ENCODE data around the gene ARHGAP4.

Gene ARHGAP4

GRCh38 chrX:153944140-153944799 lies 18.2 kb upstream of the ARHGAP4 start, which contains the start of gene RENBP:
TSS of gene RENBP (minus strand) at chrX:153944643. CDS start at chrX:153944610, 33 bp downstream.
- peak; percentile 38 for DNase-seq

DNA sequence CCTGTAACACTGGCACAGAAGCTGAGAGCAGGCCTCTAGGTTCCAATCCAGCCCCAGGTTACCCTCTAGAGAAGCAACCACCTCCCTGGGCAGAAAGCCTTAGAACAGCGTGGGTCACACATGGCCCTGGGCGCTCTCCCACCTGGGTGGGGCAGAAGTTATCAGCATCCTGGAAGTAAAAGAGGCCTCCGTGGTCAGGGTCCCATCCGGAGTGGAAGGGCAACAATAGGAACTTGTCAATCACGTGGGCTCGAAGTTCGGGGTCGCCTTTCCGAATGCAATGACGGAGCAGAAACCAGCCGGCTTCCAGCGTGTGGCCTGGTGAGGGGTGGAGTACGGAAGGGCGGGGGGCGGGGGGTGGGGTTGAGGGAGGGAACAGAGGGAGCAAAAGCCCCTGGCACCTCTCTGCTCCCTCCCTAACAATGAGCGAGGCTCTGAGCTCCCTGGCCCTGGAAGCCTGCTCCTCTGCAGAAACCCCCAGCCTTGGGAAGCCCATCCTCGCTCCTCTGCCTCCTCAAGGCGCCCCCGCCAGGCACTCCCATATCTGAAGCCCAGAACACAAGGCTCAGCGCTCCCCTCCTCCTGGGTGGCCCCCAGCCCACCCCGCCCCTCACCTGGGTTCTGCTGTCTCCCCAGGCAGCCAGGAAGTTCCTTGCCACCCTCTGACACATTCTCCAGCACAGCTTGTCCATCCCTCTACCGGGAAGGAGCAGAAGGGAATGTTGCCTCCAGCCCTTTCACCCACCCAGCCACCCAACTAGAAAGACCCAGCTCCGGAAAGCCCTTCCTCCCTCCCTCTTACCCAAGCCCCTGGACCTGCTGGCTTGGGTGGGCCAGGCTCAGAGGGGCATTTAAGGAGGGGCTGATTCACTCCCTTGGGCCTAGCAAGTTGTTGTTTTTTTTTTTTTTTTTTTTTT lies 15.5 kb upstream of the ARHGAP4 start:
- no peak for DNase-seq

- DNase-seq = no peak
These were observed 13.5 kb upstream of the ARHGAP4 start for GRCh38 chrX:153939573-153939972.

GRCh38 chrX:153938226-153938786 lies 12.2 kb upstream of the ARHGAP4 start:
- DNase-seq = no peak

DNA sequence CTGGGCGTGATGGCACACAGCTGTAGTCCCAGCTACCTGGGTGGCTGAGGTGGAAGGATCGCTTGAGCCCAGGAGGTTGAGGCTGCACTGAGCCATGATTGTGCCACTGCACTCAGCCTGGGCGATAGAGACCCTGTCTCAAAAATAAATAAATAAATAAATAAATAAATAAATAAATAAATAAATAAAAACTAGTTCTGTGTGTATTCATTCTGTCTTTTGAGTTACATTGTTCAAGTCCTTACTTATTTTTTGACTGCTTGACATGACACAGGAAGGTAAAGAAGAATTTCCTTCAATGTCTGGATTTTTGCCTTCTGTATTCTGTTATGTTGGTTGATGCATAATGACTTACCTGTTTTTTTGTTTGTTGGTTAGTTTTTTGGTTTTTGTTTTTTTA lies 11.0 kb upstream of the ARHGAP4 start:
- no peak for DNase-seq

GRCh38 chrX:153935326-153935851 lies 9.3 kb upstream of the ARHGAP4 start:
- DNase-seq = no peak

DNA sequence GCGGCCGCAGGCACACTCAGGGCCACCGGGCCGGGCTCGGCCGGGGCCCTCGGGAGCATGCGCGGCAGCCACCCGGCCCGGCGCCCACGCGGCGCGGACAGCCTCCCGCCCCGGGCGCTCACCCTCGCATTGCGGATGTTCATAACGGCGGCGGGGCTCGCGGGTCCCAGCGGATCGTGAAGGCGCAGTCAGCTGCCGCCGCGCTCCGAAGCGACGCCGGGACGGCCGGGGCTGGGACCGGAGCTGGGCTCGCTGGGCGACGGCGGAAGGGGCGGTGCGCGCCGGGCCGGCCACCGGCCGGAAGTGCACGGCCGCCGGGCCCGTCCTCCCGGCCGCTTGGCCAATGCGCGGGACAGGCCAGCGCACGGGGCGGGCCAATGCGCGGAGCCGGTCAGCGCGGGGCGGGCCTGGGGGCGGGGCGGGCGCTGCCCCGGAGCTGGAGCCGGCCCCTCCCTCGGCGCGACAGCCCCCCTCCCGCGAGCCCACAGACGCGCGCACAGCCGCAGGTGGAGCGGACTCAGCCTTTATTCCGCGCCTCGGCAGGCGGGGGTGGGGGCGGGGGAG lies 8.8 kb upstream of the ARHGAP4 start, which contains the start of gene NAA10:
NAA10 (minus strand) TSS at position 276 of the 564 bp plus-strand sequence; CDS start at position 143, 133 bp downstream.
- peak; percentile 73 for DNase-seq

- DNase-seq = no peak
These were observed 8.2 kb upstream of the ARHGAP4 start for GRCh38 chrX:153934148-153934761.

DNA sequence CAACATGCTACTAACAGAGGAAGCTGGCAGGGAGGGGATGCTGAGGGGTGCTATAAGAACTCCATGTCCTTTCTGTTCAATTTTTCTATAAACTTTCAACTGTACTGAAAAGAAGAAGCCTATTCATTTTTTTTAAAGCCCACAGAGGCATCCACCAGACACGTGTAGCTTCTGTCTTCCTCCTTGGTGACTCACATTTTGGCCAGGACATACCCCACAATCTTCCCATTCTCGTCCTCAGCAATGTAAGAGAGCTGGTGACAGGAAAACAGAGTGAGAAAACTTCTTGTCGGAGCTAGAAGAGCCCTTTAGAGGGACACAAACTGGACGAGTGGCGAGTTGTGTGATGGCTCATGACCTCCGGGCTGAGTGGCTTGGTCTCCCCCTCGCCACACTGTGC lies 7.7 kb upstream of the ARHGAP4 start:
- no peak for DNase-seq

DNA sequence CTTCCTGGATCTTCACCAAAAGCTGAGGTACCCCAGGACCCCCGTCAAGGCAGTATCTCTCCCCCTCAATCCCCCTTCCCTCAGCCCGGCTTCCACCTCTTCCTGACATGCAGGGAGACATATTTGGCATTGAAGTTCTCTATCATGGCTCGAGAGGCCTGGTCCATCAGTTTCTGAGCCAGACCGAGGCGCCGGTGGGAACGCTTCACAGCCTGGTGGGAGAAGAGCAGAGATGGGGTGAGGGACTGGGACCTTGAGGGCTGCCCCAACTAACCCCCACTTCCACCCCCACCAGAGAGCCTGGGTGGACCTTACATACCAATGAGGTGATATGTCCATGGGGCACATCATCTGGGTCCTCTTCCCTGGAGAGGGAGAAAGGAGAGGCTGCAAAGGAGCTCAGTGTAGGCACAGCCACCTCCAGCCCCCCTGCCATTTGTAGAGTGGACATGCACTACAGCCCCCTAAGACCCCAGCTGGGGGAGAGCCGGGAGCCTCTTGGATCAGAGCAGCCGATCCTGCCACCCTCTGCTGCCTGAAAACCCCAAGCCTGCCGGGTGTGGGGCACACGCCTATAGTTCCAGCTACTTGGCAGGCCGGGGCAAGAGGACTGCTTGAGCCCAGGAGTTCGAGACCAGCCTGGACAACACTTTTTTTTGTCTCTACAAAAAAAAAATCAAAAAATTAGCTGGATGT lies 6.3 kb upstream of the ARHGAP4 start:
- no peak for DNase-seq

- DNase-seq = no peak
These were observed 5.7 kb upstream of the ARHGAP4 start for GRCh38 chrX:153931748-153932147.

GRCh38 chrX:153931151-153931550 lies 5.1 kb upstream of the ARHGAP4 start:
- DNase-seq = no peak

DNA sequence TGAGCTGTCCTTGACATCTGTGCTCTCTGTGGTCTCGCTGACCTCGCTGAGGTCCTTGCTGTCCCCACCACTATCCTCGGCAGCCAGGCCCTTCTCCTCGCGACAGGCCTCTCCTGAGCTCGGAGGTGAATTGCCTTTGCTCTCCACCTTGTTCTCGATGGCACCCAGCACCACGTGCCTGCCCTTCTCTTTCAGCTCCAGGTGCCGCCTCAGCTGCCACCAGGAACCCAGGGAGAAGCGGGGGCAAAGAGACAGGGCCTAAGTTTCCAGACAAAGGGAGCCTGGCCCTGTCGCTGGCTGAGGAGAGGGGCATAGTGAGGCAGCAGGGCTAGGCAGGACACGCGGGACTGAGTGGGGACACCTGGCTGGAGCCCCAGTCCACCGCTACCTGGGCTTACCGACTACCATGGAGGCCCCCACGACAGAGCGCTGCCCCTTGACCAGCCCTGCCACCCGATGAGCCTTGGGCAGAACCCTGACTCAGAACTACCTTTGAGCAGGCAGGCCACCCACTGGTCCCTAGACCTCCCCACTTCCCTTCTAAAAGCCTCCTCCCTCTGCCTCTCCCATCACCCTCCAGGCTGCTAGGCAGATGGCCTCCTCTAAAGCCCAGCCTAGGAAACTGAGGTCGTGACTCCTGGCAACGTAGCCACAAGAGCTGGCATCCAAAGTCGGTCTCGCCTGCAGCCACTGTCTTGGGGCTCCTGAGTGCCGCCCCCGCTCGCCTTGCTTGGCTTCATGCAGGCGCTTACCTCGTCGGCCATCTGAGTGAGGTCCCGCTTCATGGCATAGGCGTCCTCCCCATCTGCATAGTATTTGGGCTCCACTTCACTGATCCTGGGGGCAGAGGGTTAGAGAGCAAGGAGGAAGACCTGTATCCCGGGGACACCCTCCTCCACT lies 4.2 kb upstream of the ARHGAP4 start:
- DNase-seq = no peak

DNA sequence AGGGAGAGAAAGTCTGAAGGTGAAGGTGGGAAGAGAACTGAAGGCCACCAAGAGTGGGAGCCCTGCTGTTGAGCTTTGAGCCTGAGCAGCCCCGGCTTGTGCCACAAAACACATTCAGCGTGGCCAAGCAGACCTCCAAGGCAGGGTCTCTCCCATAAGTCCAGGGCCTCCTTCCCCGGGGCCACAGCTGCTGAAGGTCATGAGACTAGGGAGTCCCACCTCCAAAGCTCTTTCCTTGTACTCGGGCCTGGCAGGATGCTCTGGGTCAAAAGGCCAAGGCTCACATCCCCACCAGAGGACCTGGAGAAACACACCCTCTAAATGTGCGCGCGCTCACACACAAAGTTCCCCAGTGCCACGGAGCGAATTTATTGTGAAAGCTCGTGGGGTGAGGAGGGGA lies 3.5 kb upstream of the ARHGAP4 start:
- no peak for DNase-seq

DNA sequence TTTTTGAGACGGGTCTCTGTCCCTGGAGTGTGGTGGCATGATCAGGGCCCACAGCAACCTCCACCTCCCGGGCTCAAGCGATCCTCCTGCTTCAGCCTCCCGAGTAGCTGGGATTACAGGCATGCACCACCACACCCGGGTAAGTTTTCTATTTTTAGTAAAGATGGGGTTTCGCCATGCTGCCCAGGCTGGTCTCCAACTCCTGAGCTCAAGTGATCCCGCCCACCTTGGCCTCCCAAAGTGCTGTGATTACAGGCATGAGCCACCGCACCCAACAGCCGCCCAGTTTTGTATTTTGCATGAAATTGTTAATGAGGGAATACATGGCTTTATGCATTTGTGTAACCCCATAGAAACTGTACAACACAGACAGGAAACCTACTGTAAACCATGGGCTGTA lies 2.8 kb upstream of the ARHGAP4 start:
- no peak for DNase-seq

- DNase-seq = peak; percentile 94
These were observed 2.1 kb upstream of the ARHGAP4 start for GRCh38 chrX:153927922-153928760.

DNA sequence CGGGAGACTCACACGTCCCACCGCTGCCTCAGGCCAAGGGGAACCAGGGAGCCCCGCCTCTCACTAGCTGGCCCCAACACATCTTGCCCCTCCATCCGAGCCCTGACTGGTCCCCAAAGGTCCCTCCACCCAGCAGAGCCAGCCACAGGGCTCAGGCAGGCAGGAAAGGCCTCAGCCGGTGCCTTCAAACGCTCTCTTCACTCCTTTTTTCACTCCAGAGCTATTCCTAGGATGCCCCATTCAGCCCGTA lies 1.5 kb upstream of the ARHGAP4 start:
- DNase-seq = no peak

DNA sequence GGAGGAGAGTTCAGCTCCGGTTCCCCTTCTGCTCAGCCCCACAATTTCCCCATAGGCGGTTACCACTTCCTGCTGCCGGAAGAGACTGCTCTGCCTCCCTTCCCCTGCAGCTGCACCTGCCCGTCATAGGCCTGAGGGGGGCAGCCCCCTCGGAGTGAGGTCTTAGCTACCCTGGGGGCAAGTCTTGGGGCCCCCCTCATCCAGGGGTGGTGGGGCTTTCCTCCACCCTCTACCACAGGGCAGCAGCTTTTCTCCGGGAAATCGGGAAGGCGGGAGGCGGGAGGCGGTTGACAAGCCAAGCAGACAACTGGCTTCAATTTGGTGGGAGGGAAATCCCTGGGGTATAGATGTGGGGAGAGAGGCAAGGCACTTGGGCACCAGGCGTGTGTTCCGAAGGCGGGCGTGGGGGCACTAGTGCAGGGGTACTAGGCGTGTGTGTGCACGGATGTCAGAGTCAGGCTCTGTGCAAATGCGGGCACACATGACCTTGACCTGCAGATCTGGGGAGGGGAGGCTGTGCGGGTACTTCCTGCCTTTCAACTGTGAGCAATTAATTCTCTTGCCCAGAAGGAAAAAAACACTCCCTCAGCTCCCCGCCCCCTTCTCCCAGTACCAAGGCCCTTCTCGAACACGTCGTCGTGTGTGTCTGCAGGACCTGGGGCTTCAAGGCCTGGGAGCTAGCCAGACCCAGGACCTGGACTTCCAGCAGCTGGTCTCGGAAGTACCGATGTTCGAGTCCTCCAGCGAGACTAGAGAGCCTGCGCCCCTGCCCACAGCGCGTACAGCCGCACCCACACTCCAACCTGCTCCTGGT lies 1.0 kb upstream of the ARHGAP4 start:
- peak; percentile 25 for DNase-seq

DNA sequence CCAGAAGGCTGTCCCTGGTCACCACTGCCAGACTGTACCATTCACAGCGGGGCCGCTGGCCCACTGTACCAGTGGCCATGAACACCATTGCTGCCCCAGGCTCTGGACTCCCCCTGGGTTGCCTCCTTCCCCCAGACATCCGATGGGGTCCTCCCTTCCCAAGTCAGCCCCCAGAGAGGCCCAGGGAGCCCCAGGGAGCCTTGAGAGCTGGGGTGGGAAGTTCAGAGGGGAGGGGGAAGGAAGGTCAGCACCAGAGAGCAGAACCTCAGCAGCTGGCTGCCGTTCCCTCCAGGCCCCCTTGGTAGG lies 441 bp upstream of the ARHGAP4 start:
- DNase-seq = no peak

DNA sequence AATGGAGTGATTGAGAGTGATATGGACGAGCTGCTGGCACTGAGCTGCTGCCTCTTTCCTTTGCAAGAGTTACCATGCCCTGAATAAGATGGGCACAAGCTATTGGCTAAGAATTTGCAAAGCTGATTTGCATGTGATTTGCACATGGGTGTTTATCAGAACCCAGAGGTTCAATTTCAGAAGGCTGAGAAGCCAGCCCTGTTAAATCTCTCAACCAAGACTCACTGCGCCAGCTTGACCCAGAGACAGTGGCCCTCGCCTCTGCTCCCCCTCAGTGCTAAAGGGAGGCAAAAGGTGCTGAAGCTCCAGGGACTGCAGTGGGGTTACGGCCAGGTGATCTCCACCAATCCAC lies 701 bp downstream of the ARHGAP4 start:
- no peak for DNase-seq
